MG63 (cell line): ENCODE results near the gene TRIM71. TPM values are rescaled to one million over a fixed set of nuclear protein-coding genes. Genes with fewer than 3 reads are reported as not detected.

Experiments
- DNase-seq: peaks from one replicate; pipeline ENCODE4 v3.0.0-alpha.2; 2020
- H3K27me3 ChIP-seq: fragments of 250-450 bp; sonication (Bioruptor Pico); 2 replicates; pipeline ENCODE4 v1.5.1; 2020; ENCODE audit warnings: mild to moderate bottlenecking, moderate library complexity
- H3K36me3 ChIP-seq: fragments of 250-450 bp; sonication (Bioruptor Pico); 2 replicates; pipeline ENCODE4 v1.5.1; 2020; ENCODE audit warnings: mild to moderate bottlenecking, moderate library complexity
- H3K4me3 ChIP-seq: fragments of 250-450 bp; sonication (Bioruptor Pico); 2 replicates; pipeline ENCODE4 v1.5.1; 2020; ENCODE audit warnings: mild to moderate bottlenecking, moderate library complexity
- H3K9me3 ChIP-seq: fragments of 250-450 bp; sonication (Bioruptor Pico); 2 replicates; pipeline ENCODE4 v1.5.1; 2020; ENCODE audit warnings: mild to moderate bottlenecking, moderate library complexity
- total RNA-seq: library from RNA; depleted of rRNA; stranded (reverse); fragments of >200 nt; shearing (Covaris generic); gene quantifications from 2 replicates; pipeline ENCODE4 v1.2.3, GENCODE V29; 2014; ENCODE audit warnings: low replicate concordance

TRIM71 gene
- total RNA-seq, 1 experiment from 2014 or later, result not detected

- H3K36me3 ChIP-seq, result no peaks in the 10 kb centered on the region
Observed at GRCh38 chr3:32849046-32849445, 31.2 kb downstream of the TRIM71 start.

GRCh38 chr3:32850226-32850625, 32.4 kb downstream of the TRIM71 start:
- H3K27me3 ChIP-seq, result no peaks in the 10 kb centered on the region

More at GRCh38 chr3:32849046-32849445, 31.2 kb downstream of the TRIM71 start:
- H3K4me3 ChIP-seq, result no peak overlapping the region
- H3K9me3 ChIP-seq, result no peaks in the 10 kb centered on the region
- DNase-seq, result no peak
- H3K27me3 ChIP-seq, result no peaks in the 10 kb centered on the region

GRCh38 chr3:32850636-32851035, 32.8 kb downstream of the TRIM71 start:
- H3K4me3 ChIP-seq, result no peak overlapping the region
- no peak for DNase-seq
- no peaks in the 10 kb centered on the region for H3K9me3 ChIP-seq
- H3K27me3 ChIP-seq, result no peaks in the 10 kb centered on the region
- no peaks in the 10 kb centered on the region for H3K36me3 ChIP-seq

More at GRCh38 chr3:32850226-32850625, 32.4 kb downstream of the TRIM71 start:
- H3K36me3 ChIP-seq, result no peaks in the 10 kb centered on the region
- no peak for DNase-seq
- no peaks in the 10 kb centered on the region for H3K9me3 ChIP-seq
- no peak overlapping the region for H3K4me3 ChIP-seq

GRCh38 chr3:32852146-32852545, 34.3 kb downstream of the TRIM71 start:
- Histone ChIP-seq H3K27me3 (no peaks in the 10 kb centered on the region), H3K36me3 (no peaks in the 10 kb centered on the region), H3K9me3 (no peaks in the 10 kb centered on the region), H3K4me3 (no peak overlapping the region)
- no peak for DNase-seq

- H3K9me3 ChIP-seq, result no peaks in the 10 kb centered on the region
- no peak for DNase-seq
- no peaks in the 10 kb centered on the region for H3K36me3 ChIP-seq
- H3K4me3 ChIP-seq, result no peak overlapping the region
- no peaks in the 10 kb centered on the region for H3K27me3 ChIP-seq
Observed at GRCh38 chr3:32855350-32855953, 37.7 kb downstream of the TRIM71 start.

GRCh38 chr3:32856355-32856889, 38.6 kb downstream of the TRIM71 start:
- Histone ChIP-seq H3K9me3 (no peaks in the 10 kb centered on the region), H3K4me3 (no peak overlapping the region), H3K27me3 (no peaks in the 10 kb centered on the region), H3K36me3 (no peaks in the 10 kb centered on the region)
- no peak for DNase-seq

- no peak overlapping the region for H3K4me3 ChIP-seq
- H3K9me3 ChIP-seq, result no peaks in the 10 kb centered on the region
- no peaks in the 10 kb centered on the region for H3K27me3 ChIP-seq
- no peaks in the 10 kb centered on the region for H3K36me3 ChIP-seq
- no peak for DNase-seq
Observed at GRCh38 chr3:32856901-32857507, 39.2 kb downstream of the TRIM71 start.

GRCh38 chr3:32857921-32858320, 40.1 kb downstream of the TRIM71 start:
- Histone ChIP-seq H3K4me3 (no peak overlapping the region), H3K27me3 (no peaks in the 10 kb centered on the region), H3K9me3 (no peaks in the 10 kb centered on the region), H3K36me3 (no peaks in the 10 kb centered on the region)
- no peak for DNase-seq

GRCh38 chr3:32859604-32860237, 41.9 kb downstream of the TRIM71 start:
- Histone ChIP-seq H3K36me3 (no peaks in the 10 kb centered on the region), H3K4me3 (no peak overlapping the region), H3K9me3 (no peaks in the 10 kb centered on the region), H3K27me3 (no peaks in the 10 kb centered on the region)
- DNase-seq, result no peak

- DNase-seq, result no peak
- Histone ChIP-seq H3K36me3 (no peaks in the 10 kb centered on the region), H3K9me3 (no peaks in the 10 kb centered on the region), H3K27me3 (no peaks in the 10 kb centered on the region), H3K4me3 (no peak overlapping the region)
Observed at GRCh38 chr3:32860499-32860898, 42.7 kb downstream of the TRIM71 start.

- Histone ChIP-seq H3K4me3 (no peak overlapping the region), H3K9me3 (no peaks in the 10 kb centered on the region), H3K36me3 (no peaks in the 10 kb centered on the region), H3K27me3 (no peaks in the 10 kb centered on the region)
- DNase-seq, result no peak
Observed at GRCh38 chr3:32861681-32862080, 43.9 kb downstream of the TRIM71 start.

GRCh38 chr3:32862247-32862935, 44.6 kb downstream of the TRIM71 start:
- DNase-seq, result no peak
- Histone ChIP-seq H3K4me3 (no peak overlapping the region), H3K27me3 (no peaks in the 10 kb centered on the region), H3K9me3 (no peaks in the 10 kb centered on the region), H3K36me3 (no peaks in the 10 kb centered on the region)

GRCh38 chr3:32862936-32863487, 45.2 kb downstream of the TRIM71 start:
- Histone ChIP-seq H3K4me3 (no peak overlapping the region), H3K9me3 (no peaks in the 10 kb centered on the region), H3K36me3 (no peaks in the 10 kb centered on the region), H3K27me3 (no peaks in the 10 kb centered on the region)
- no peak for DNase-seq

GRCh38 chr3:32865383-32865782, 47.6 kb downstream of the TRIM71 start:
- H3K4me3 ChIP-seq, result no peak overlapping the region
- no peaks in the 10 kb centered on the region for H3K36me3 ChIP-seq
- H3K9me3 ChIP-seq, result no peaks in the 10 kb centered on the region
- DNase-seq, result no peak
- no peaks in the 10 kb centered on the region for H3K27me3 ChIP-seq

GRCh38 chr3:32866533-32866932, 48.7 kb downstream of the TRIM71 start:
- no peaks in the 10 kb centered on the region for H3K27me3 ChIP-seq
- no peak overlapping the region for H3K4me3 ChIP-seq
- DNase-seq, result no peak
- no peaks in the 10 kb centered on the region for H3K9me3 ChIP-seq
- no peaks in the 10 kb centered on the region for H3K36me3 ChIP-seq

- Histone ChIP-seq H3K27me3 (no peaks in the 10 kb centered on the region), H3K9me3 (no peaks in the 10 kb centered on the region), H3K36me3 (no peaks in the 10 kb centered on the region)
Observed at GRCh38 chr3:32867954-32868353, 50.2 kb downstream of the TRIM71 start.

More at GRCh38 chr3:32867954-32868353, 50.2 kb downstream of the TRIM71 start:
- H3K4me3 ChIP-seq, result no peak overlapping the region
- DNase-seq, result no peak
